A549 treated with Hydrocortisone at 1 μM for 4 hours (cell line): ENCODE results near the gene NPIPA7. TPM values are rescaled to one million over a fixed set of nuclear protein-coding genes. Genes with fewer than 3 reads are reported as not detected.

ENCODE experiments used
- total RNA-seq: library from RNA; stranded (reverse); fragments of 200-300 nt; extraction: Qiagen RNA extraction; gene quantifications from 5 replicates; pipeline ENCODE4 v1.2.3, GENCODE V29; 2022

The NPIPA7 gene
- total RNA-seq = 7.5 to 14.1 TPM (median 11.1 TPM) in 5 replicates

DNA sequence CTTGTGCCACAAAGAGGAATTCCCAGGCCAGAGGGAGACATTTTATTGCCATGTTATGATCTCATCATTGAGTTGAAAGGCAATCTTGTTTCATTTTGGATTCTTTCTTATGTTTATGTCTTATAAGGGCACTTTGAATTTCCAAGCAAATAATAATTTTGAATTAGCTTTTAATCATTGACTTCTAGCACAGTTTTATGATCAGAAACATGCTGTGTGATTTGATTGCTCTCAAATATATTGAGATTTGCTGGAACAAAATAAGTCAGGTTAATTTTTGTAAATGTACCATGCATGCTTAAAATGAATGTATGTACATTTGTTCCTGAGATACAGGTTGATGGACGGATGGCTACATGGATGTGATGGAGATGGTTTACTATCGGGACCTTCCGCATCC, at the start of gene NPIPA7:
TSS of gene NPIPA7 (plus strand) at position 301 of the 400 bp plus-strand sequence. CDS start 105 bp downstream, outside the sequence.

Other genes with a start within 250 kb of the NPIPA7 start
- gene ABCC6, start 155.6 kb upstream of the NPIPA7 start, total RNA-seq = 0.92 to 1.4 TPM (median 1.2 TPM) in 5 replicates
- gene NOMO3, start 146.6 kb upstream of the NPIPA7 start, total RNA-seq = 20.9 to 32.4 TPM (median 25.5 TPM) in 5 replicates